Endothelial cell of umbilical vein (primary cell): ENCODE data around the gene SART3.
A peak's percentile ranks its signal among the peaks of the same experiment; 100 is the strongest.

Experiments
- CTCF ChIP-seq, 2 donors: IDR thresholded peaks; 1 replicate in 1 of 2; 2 replicates in 1 of 2; pipeline ENCODE4 v1.5.1; 2011; ENCODE audit warnings: low read length in 2 of 2, mild to moderate bottlenecking in 2 of 2, moderate library complexity in 2 of 2, control low read depth in 1 of 2, inconsistent platforms in 1 of 2, low read depth in 1 of 2; ENCODE audit not compliant: insufficient read depth in 1 of 2; ENCODE audit errors: extremely low read depth in 1 of 2
- POLR2A ChIP-seq: IDR thresholded peaks from 2 replicates; pipeline ENCODE4 v1.6.1; 2012; ENCODE audit warnings: low read depth, mild to moderate bottlenecking, control low read depth, low read length

- TF ChIP-seq CTCF (IDR thresholded peaks at IDR 0.05; ENCODE audit: extremely low read depth in 1 of 2, insufficient read depth in 1 of 2, low read depth in 1 of 2, low read length in 2 of 2) (peak; percentile 80 to 88), POLR2A (peak; percentile 51)
These were observed 2.3 kb upstream of the SART3 start for GRCh38 chr12:108563136-108563803.
